OCI-LY1 (cell line): Measurements from ENCODE around the gene DLGAP3.

ENCODE experiments used
- H2AFZ ChIP-seq: fragments of 200-600 bp; sonication (generic), shearing (Covaris generic); 2 replicates; pipeline ENCODE4 v1.6.0; 2014; ENCODE audit warnings: antibody characterized with exemption, mild to moderate bottlenecking, low read length
- H3F3A ChIP-seq: fragments of 200-600 bp; sonication (generic), shearing (Covaris generic); 2 replicates; pipeline ENCODE4 v1.6.0; 2014; ENCODE audit warnings: mild to moderate bottlenecking, antibody characterized with exemption, low read length, moderate library complexity; ENCODE audit not compliant: insufficient read depth
- H3K27ac ChIP-seq: fragments of 200-600 bp; sonication (generic); 2 replicates; pipeline ENCODE4 v1.5.1; 2014; ENCODE audit warnings: low read length, mixed run types, mild to moderate bottlenecking, low read depth; ENCODE audit not compliant: poor library complexity, severe bottlenecking
- H3K27me3 ChIP-seq: fragments of 200-600 bp; sonication (generic); 2 replicates; pipeline ENCODE4 v1.6.0; 2014; ENCODE audit warnings: antibody characterized with exemption, mild to moderate bottlenecking, low read length, moderate library complexity; ENCODE audit not compliant: insufficient read depth
- H3K36me3 ChIP-seq: fragments of 200-600 bp; sonication (generic); 2 replicates; pipeline ENCODE4 v1.6.1; 2014; ENCODE audit warnings: mild to moderate bottlenecking, antibody characterized with exemption, low read length, moderate library complexity, mixed read lengths; ENCODE audit not compliant: insufficient read depth
- H3K4me1 ChIP-seq: fragments of 200-600 bp; sonication (generic); 2 replicates; pipeline ENCODE4 v1.5.1; 2014; ENCODE audit warnings: mild to moderate bottlenecking, low read length, moderate library complexity; ENCODE audit not compliant: insufficient read depth, severe bottlenecking
- H3K4me2 ChIP-seq: fragments of 200-600 bp; sonication (generic), shearing (Covaris generic); 2 replicates; pipeline ENCODE4 v1.6.1; 2014; ENCODE audit warnings: low read length
- H3K4me3 ChIP-seq: fragments of 200-600 bp; sonication (generic); 2 replicates; pipeline ENCODE4 v1.5.1; 2014; ENCODE audit warnings: low read length, low read depth, mild to moderate bottlenecking, mixed read lengths; ENCODE audit not compliant: poor library complexity, severe bottlenecking
- H3K79me2 ChIP-seq: fragments of 200-600 bp; shearing (Covaris generic); 2 replicates; pipeline ENCODE4 v1.6.1; 2016; ENCODE audit warnings: mixed run types, low read length, mixed read lengths; ENCODE audit not compliant: insufficient read depth
- H3K9ac ChIP-seq: fragments of 200-600 bp; sonication (generic), shearing (Covaris generic); 2 replicates; pipeline ENCODE4 v1.6.1; 2014; ENCODE audit warnings: mild to moderate bottlenecking, low read length, mixed read lengths
- H3K9me2 ChIP-seq: fragments of 200-600 bp; sonication (generic), shearing (Covaris generic); 2 replicates; pipeline ENCODE4 v1.6.1; 2014; ENCODE audit warnings: low read depth, mild to moderate bottlenecking, low read length, mixed read lengths
- H3K9me3 ChIP-seq: fragments of 200-600 bp; shearing (Covaris generic); 2 replicates; pipeline ENCODE4 v1.6.1; 2014; ENCODE audit warnings: low read length, mixed read lengths
- H4K20me1 ChIP-seq: fragments of 200-600 bp; sonication (generic), shearing (Covaris generic); 2 replicates; pipeline ENCODE4 v1.6.0; 2016; ENCODE audit warnings: mild to moderate bottlenecking, low read length; ENCODE audit not compliant: insufficient read depth
- CTCF ChIP-seq: fragments of 200-600 bp; sonication (generic), shearing (Covaris generic); IDR thresholded peaks from 2 replicates; pipeline ENCODE4 v1.5.1; 2017; ENCODE audit warnings: mild to moderate bottlenecking, antibody characterized with exemption, low read length, moderate library complexity, mixed read lengths
- EZH2 ChIP-seq: fragments of 200-600 bp; sonication (generic), shearing (Covaris generic); IDR thresholded peaks from 2 replicates; pipeline ENCODE4 v1.8.0; 2017; ENCODE audit warnings: borderline replicate concordance, mixed run types, mild to moderate bottlenecking, antibody characterized with exemption, low read length, moderate library complexity, mixed read lengths

DLGAP3 gene

GRCh38 chr1:34917017-34917416 is 12.4 kb downstream of the DLGAP3 start:
- H3K4me3 ChIP-seq, result no peak overlapping the region
- H3K9ac ChIP-seq, result no peak overlapping the region
- TF ChIP-seq EZH2 (no peak), CTCF (no peak)
- H3K79me2 ChIP-seq, result no peaks in the 10 kb centered on the region
- H3K9me3 ChIP-seq, result no peaks in the 10 kb centered on the region
- no peak overlapping the region for H3K4me2 ChIP-seq
- no peak overlapping the region for H3K27ac ChIP-seq
- H3F3A ChIP-seq, result no peaks in the 10 kb centered on the region
- no peak overlapping the region for H2AFZ ChIP-seq
- no peaks in the 10 kb centered on the region for H4K20me1 ChIP-seq
- no peaks in the 10 kb centered on the region for H3K27me3 ChIP-seq
- H3K9me2 ChIP-seq, result no peaks in the 10 kb centered on the region
- peaks cover 9% of the 10 kb centered on the region for H3K4me1 ChIP-seq
- H3K36me3 ChIP-seq, result no peaks in the 10 kb centered on the region

GRCh38 chr1:34916104-34916503 is 13.3 kb downstream of the DLGAP3 start:
- Histone ChIP-seq H3K27me3 (no peaks in the 10 kb centered on the region), H3K4me1 (peaks cover 9% of the 10 kb centered on the region), H3K9me3 (no peaks in the 10 kb centered on the region), H3K9ac (no peak overlapping the region), H3K9me2 (no peaks in the 10 kb centered on the region), H3K27ac (no peak overlapping the region), H4K20me1 (no peaks in the 10 kb centered on the region), H3K79me2 (no peaks in the 10 kb centered on the region), H3K36me3 (no peaks in the 10 kb centered on the region), H3K4me2 (no peak overlapping the region), H3K4me3 (no peak overlapping the region), H3F3A (no peaks in the 10 kb centered on the region), H2AFZ (no peak overlapping the region)
- TF ChIP-seq EZH2 (no peak), CTCF (no peak)

- no peak for TF ChIP-seq EZH2
- no peak for TF ChIP-seq CTCF
- no peak overlapping the region for H3K27ac ChIP-seq
- H4K20me1 ChIP-seq, result no peaks in the 10 kb centered on the region
- H2AFZ ChIP-seq, result no peak overlapping the region
- H3K4me3 ChIP-seq, result no peak overlapping the region
- no peaks in the 10 kb centered on the region for H3K36me3 ChIP-seq
- H3K4me2 ChIP-seq, result no peak overlapping the region
- no peaks in the 10 kb centered on the region for H3K27me3 ChIP-seq
- no peaks in the 10 kb centered on the region for H3K9me3 ChIP-seq
- no peaks in the 10 kb centered on the region for H3F3A ChIP-seq
- H3K9ac ChIP-seq, result no peak overlapping the region
- H3K79me2 ChIP-seq, result no peaks in the 10 kb centered on the region
- H3K4me1 ChIP-seq, result peaks cover 9% of the 10 kb centered on the region
- no peaks in the 10 kb centered on the region for H3K9me2 ChIP-seq
Measured at GRCh38 chr1:34915521-34915920, 13.9 kb downstream of the DLGAP3 start.
